Umbilical cord (tissue), 2 donors: Measurements from ENCODE around the gene PPOX. TPM values are rescaled to one million over a fixed set of nuclear protein-coding genes. Genes with fewer than 3 reads are reported as not detected.

Experiments used
- DNase-seq: peaks from one replicate; pipeline ENCODE4 v3.0.0-alpha.2; 2015; ENCODE audit warnings: low spot score
- total RNA-seq: library from RNA; depleted of rRNA; stranded (reverse); fragments of >200 nt; gene quantifications from one replicate; pipeline ENCODE4 v1.2.3, GENCODE V29; 2014; ENCODE audit warnings: low replicate concordance; ENCODE audit not compliant: insufficient read depth

PPOX gene
- 17.3 TPM for total RNA-seq

DNA sequence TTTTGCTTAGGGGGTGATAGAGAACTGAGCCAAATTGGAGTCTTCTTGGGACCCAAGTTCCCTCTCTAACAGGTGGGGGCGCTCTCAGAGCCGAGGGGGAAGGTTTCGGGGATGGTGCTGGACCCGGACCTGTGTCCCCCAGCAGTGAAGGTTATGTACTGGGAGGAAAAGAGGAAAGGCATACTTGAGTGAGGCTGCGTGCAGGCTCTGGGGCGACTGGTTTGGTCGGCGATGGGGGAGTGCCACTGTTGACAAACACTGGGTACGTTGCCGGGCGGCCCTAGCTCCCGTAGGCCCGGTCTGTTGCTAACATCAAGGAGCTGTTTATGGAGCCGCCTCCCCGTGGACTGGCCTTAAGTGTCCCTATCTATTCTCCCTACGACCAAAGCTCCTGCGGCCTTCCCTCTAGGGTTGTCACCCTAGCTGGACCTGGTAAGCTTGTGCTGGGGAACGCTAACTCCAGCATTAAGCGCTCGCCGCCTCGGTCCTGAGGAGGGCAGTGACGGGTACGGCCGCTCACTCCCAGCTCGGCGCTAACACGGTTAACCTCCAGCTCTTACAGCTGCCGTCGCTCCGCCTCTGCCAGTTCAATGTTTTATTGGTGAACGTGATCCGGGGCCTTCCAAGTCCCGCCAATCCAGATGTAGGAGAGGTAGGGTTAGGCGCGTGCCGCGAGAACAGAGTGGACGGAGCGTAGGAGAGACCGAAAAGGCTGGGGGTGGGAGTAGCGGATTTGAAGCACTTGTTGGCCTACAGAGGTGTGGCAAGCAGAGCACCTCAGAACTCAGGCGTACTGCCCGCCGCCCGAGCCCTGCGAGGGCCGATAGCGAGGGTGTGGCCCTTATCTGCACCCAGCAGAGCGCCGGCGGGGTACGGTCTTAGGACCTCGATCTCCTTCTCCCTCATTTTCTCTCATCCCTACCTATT is at the start of gene PPOX:
PPOX (plus strand) TSS at position 685 of the 927 bp plus-strand sequence. CDS start 422 bp downstream, outside the sequence.
- peak; percentile 100 for DNase-seq

DNA sequence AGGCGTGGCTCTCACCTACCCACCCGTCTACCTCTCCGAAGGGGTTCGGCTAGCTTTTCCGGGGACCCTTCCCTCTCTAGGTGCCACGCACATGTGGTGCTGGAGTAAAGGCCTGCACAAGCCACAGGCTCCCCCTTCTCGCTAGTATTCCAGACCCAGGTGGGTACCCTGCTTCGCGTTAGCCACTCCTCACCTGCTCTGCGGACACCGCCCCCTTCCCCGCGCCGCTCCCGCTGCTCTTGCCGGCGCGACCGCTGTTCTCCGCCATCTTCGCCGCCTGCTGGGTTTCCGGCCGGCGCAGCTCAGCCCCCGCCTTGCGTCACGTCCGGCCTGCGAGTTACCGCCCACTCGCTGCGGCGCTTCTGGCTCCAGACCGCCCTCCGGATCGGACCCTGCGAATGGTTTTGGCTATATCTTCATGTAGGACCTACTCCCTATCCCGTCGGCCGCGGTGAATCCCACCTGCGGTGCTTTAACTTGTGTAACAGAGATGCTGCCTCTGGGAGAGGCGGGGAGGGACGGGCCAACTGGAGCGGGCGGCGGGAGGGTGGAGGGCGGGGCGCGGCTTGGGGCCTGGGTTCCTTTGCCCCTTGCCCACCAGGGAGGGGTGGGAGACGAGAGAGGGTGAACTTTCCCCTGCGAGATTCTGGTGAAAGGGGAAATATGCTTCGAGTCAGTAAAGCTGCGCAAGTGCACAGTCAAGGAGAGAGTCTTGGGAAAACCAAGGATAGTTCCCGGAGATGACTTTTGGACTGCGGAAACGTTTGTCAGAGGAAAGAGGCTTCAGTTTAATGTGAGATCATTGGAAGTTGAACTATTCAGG is 48.3 kb upstream of the PPOX start, which contains the start of the genes NIT1 and PFDN2:
NIT1 (plus strand) TSS at position 347 of the 823 bp plus-strand sequence; CDS start at position 419, 72 bp downstream.
PFDN2 (minus strand) TSS at position 279 of the 823 bp plus-strand sequence; CDS start at position 268, 11 bp downstream.
- DNase-seq = peak; percentile 92

DNA sequence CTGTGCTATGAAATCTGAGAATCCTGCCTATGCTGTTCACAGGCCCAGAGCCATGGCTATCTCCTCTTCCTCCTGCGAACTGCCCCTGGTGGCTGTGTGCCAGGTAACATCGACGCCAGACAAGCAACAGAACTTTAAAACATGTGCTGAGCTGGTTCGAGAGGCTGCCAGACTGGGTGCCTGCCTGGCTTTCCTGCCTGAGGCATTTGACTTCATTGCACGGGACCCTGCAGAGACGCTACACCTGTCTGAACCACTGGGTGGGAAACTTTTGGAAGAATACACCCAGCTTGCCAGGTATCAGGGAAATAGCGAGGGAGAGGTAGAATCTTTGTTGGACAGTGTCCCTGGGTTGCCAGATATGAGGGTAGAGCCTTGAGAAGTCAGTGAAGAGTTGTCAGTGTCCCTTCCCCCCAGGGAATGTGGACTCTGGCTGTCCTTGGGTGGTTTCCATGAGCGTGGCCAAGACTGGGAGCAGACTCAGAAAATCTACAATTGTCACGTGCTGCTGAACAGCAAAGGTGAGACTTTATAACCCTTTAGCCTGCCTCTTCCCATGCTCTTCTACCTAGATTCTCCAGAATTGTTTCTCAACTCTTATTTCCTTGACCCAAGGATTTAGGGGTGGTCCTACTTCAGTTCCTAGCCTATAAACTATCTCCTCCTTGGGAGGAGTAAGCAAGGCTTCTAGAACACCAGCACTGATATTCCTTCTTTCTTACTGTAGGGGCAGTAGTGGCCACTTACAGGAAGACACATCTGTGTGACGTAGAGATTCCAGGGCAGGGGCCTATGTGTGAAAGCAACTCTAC is 46.9 kb upstream of the PPOX start:
- peak; percentile 72 for DNase-seq

DNA sequence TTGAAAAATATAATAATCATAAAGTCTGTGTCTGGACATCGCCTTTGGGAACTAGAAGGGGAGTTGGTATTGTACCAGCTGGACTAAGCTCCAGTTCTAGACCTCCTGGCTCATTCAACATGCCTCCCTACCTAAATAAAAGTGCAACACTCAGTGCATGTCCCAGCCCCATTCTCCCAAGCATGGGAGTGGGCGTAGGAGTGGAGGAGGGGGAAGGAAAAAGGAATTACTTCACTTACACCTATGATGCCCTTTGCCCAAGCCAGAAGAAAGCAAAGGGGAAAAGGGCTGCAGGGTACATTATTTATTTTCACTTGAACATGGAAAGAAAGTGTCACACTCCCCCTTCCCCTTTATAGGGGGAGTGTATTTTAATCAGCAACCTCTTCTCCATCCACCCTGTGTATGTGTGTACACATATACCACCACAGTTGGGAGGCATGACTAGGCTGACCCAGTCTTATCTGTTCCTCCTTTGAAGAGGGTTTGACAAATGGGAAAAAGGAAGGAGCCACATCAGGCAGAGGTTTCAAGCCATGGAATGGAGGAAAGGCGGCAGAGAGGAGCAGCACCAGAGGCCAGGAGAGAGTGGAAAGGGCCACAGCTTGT is 45.1 kb upstream of the PPOX start:
- DNase-seq = no peak

DNA sequence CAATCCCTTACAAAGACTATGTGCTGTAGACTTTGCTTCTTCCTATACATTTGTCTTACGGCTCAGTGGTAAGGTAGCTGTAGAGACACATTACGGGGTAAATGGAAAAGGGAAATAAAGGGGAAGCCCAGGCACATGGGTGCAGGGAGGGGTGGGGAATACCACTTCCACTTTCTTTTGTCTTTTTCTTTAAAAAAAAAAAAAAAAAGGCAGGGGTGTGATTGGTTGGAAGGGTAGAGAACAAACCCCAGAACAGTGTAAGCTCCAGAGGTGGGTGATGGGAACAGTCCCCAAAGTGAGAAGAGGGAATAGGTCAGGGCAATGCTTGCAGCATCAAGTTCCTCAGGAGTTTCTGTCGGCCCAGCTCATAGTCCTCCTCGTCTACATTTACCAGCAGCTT is 44.4 kb upstream of the PPOX start:
- no peak for DNase-seq

DNA sequence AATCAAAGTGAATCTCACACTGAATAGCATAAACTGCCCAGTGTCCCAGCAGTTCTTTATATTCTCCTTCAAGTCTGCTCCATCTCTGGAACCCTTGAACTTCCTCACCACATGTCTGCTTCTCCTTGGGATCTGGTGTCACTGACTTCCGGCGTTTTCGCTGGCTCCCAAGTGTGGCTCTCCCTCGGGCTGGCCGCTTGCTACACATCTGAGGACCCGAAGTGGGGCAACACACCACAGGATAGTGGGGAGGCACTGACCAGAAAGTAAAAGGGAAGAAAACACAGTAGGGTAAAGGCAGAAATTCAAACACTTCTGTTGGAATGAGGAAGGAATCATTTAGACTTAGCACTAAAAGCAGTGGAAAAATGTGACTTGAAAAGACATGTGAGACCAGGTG is 43.3 kb upstream of the PPOX start:
- no peak for DNase-seq

DNA sequence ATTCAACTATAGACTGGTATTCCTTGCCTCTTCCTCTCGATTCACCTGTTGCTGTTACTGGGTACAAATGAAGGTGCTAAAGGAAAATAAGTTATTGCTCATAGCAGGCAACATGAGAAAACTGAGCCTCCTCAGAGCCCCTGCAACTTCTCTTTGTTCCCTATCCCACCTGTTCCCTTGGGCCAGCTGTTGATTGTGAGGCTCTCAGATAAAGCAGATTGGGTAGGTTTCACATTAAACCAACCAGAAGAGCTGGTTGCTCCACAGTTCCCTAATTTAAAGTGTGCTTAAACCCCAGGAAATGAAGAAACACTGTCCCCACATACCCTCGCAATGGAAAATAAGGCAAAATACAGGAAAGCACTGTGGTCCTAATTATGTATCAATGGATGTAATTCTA is 38.6 kb upstream of the PPOX start:
- DNase-seq = no peak

DNA sequence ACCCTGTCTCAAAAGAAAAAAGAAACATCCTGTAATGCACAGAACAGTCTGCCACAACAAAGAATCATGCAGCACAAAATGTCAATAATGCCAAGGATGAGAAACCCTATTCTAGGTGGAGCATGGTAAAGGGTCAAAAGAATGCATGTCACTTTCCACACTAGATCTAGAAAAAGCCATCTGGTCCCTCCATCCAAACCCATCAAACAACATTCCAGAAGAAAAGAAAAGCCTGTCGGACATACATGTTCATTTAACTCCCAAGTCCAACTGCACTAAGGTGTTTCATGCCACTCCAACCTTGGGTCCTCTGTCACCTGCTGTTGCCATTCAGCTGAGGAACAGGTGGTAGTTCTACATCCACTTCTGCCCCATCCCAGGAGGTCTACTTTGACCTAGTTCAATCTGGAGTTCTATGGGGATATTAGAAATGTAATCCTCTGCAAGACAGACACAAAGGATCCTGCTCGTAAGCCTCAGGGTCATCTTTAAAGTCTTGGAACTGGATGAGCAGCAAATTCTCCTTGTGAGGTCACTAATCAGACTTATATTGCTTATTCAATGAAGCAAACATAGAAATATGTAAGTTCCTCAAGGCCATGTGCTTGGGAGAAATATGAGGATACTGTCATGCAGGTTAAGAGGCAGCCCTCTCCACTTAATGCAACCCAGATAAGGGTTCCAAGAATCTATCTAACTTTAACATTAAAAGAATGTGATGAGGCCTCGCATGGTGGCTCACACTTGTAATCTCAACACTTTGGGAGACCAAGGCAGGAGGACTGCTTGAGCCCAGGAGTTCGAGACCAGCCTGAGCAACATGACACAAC is 37.4 kb upstream of the PPOX start:
- DNase-seq = no peak

DNA sequence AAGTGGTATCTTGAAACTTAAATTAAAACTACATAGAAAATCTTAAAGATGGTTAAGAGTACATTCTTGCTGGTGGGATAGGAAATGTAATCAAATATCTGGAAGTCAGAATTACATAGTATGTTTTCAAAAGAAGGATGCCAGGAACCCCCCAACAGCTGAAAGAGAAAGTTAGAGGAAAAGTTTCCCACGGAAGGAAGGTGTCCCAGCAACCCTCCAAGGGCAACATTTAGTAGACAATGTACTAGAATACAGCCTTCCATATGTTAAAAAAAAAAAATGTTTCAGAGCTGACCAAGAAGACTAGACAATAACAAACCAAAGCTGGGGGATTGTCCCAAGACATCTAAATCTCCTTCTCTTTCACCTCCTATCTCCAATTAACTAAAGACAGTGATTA is 36.0 kb upstream of the PPOX start:
- DNase-seq = no peak

DNA sequence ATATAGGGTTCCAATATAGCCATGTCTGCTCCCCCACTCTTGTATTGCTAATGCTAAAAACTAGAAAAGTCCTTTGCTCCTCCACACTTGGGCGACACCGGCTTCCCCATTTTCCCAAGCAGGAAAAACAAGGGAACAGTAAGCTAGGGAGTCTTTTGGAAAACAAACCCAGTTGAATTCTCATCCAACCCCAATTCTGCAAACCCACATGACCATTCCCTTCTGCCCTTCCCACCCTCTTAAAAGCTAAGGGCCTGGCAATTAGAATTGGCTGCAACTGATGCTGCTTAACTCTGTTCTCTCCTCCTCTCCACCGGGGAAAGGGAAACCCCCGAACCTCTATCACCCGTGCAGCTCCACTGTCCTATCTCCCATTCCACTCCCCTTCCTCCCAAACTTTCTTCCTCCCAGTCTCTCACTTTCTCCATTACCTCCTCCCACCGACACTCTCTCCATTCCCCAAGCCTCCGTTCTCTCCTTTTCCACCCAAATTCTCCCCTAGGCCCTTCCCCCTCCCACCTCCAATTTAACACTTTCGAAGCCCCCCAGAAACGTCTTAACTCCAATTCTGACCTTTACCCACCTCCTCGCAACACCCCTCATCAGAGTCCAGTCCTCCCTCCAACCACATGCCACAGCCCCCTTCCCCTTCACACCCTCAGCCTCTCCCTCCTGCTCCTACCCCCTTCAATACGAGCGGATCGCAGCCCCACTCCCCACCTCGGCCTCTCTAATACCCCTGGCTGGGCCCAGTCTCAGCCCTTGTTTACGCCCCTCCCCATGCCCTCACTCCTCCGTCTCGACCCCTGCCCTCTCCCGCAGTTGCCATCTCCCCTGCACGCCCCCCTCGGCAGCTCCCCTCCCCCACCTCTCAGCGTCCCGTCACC is 34.5 kb upstream of the PPOX start:
- peak; percentile 54 for DNase-seq

DNA sequence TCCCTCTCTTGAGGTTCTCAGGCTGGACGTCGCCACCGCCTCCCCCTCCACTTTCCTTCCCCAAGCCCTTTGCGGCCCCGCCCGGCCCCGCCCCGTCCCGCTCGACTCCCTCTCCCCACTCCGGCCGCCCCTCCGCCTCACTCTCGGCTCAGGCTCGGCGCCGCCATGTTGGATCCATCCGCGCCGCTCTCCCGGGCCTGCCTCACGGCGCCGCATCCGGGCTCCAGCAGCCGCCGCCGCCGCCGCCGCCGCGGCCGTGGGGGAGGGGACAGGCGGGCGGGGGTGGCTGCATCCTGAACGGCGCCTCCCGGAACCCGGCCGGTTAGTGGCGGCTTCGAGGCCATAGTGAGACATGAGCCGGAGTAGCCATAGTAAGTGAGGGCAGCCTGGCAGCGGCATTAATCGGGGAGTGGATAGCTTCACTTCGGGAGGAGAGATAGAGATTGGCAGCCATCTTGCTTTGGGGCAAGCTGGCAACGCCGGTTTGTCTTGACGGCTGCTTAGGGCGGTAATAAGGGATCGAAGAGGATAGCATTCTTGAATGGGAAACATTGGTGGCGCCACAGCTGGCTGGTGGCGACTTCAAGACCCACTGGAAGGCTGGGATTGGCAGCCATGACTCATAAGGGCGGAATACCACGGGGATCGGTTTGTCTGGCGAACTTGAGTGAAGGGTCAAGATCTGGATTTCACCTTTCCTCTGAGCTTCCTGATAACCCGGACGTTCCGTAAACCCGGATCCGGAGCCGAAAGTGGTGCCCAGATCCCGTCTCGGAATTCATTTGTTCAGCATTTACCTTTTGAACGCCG is 33.6 kb upstream of the PPOX start, which contains the start of gene DEDD:
DEDD (minus strand) TSS at position 258 of the 810 bp plus-strand sequence. CDS start 8,205 bp downstream, outside the sequence.
- peak; percentile 99 for DNase-seq

DNA sequence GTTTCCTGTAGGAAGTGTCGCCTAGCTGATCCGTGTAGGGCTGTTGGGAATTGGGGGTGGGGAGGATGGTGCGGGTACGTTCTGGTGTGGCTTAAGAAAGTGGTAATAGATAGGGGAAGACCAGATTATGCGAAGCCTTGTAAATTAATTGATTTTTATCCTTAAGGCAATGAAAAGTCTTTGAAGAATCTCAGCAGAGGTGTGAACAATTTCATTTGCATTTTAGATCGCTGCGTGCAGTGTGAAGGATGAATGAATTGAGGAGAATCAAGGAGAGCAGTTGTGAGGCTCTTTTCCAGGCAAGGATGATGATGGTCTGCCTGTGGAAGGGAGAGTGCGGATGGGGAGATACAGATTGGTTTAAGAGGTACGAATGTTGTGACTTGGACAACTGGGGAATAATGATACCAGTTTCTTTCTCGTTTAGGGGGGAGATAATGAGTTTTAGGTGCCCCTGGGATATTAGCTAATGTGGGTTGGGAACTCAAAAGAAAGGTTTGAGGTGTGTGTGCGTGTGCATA is 32.9 kb upstream of the PPOX start:
- DNase-seq = no peak

DNA sequence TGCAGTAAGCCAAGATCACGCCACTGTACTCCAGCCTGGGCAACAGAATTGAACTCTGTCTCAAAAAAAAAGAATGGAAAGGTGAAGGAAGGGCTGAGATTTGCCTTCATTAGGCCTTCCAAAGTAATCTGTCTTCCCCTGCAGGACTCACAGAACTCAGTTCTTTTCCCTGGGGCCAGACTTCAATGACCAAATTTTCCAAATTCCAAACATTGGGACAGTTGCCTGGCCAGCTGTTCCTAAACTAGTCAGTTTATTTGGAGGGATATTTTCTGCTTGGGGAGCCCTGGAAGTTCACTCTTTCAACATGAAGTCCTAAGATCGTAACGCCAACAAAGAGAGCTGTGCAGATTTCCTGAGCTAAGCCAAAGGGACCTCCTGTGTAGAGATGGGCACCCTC is 28.3 kb upstream of the PPOX start:
- DNase-seq = no peak

DNA sequence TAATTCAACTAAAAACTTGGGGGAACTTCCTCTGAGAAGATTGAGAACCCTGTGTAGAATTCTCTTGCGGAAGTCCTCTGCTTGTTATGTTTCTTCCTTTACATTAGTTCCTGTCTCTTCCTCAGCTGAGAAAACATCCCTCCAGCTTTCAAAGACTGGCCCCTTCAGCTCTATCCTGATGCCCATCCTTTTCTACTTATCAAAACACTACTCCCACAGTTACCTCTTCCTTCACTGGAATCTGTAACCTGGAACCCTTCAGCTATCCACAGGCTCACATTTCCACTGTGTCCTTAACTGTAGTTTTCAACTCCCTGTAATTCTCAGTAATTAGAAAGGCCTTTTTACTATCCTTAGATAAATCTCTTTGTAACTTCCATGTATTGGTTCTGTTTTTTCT is 27.8 kb upstream of the PPOX start:
- DNase-seq = no peak

DNA sequence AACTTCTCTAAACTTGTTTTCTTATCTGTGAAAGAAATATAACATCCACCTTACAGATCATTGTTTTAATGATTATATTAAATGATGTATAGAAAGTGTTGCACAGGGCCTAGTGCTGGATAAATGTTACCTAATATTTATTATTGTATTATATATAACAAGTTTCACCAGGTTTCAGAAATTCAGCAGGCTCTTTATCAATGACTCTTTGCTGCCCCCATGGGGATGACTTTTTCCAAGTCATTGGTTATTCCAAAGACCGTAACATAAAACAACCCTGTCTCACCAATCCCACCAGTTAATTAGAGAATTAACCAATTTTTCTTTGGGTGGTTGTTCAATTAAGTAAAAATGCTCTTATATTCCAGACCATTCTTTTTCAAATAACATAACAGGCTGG is 26.5 kb upstream of the PPOX start:
- peak; percentile 57 for DNase-seq

DNA sequence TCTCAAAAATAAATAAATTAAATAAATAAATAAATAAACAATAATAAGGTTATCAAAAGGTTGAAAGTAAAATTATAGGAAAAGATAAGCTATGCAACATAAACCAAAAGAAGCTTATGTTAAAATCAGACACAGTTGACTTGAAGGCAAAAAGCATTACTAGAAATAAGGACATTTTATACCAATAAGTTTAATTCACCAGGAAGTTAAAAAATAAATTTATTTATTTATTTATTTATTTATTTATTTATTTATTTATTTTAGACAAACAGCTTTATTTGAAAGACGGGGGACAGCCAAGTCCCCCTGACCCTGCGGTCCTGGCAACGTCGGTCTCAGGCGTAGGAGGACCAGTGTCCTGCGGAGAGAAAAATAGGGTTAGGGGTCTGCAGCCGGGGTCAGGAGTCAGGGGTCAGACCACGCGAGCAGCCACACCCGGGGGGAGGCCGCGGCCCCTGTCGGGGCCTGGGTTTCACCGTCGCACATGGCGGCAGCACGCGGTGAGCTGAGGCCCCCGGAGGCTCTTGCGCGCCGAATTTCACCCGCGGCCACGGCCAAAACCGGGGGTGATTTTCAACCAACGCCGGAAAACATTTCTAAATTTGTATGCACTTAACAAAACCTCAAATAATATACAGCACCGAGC is 25.3 kb upstream of the PPOX start:
- no peak for DNase-seq

DNA sequence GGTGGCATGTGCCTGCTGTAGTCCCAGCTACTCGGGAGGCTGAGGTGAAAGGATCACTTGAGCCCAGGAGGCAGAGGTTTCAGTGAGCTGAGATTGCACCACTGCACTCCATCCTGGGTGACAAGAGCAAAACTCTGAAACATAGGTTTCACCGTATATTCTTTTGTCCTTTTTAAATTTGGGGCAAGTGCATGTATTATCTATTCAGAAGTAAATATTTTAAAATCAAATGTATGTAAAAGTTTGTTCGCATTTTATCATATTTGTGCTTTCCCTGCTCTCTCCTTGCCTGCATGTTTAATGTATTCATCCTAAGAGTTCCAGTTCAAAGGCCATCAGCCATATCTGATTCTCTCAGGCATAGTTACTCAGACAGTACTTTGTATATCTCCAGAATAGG is 20.4 kb upstream of the PPOX start:
- DNase-seq = no peak
